GM18870 (cell line): ENCODE results near the gene RPS19BP1.
"Not testable (repeated sequence)": the region's sequence is repeated elsewhere in the genome, so short reads cannot be mapped to it uniquely, and the experiment has no call there.

ENCODE experiments used
- ATAC-seq: cut with Tn5 transposase; IDR thresholded peaks from one replicate; pipeline ENCODE4 v1.9.1; 2021; ENCODE audit warnings: moderate library complexity; ENCODE audit not compliant: unreplicated experiment

RPS19BP1 gene

GRCh38 chr22:39514373-39514973, 18.1 kb downstream of the RPS19BP1 start:
- no peak for ATAC-seq

- ATAC-seq, result no peak
These were observed 18.8 kb downstream of the RPS19BP1 start for GRCh38 chr22:39513791-39514190.

- ATAC-seq, result no peak
These were observed 20.5 kb downstream of the RPS19BP1 start for GRCh38 chr22:39512026-39512425.

DNA sequence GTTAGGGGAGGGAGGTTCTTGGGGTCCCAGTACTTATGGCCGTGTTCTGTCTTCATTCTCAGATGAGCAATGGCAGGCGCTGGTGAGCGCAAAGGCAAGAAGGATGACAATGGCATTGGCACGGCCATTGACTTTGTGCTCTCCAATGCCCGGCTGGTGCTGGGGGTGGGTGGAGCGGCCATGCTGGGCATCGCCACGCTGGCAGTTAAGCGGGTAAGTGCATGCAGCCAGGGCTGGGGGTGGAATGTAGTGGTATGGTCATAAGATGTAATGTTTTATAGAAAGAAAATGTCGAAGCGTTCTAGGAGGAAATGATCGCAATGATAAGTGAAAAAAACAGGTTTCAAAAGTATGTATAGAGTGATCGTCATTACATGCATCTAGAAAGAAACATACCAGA, 21.3 kb downstream of the RPS19BP1 start:
- no peak for ATAC-seq

GRCh38 chr22:39510529-39511149, 21.9 kb downstream of the RPS19BP1 start:
- no peak for ATAC-seq

DNA sequence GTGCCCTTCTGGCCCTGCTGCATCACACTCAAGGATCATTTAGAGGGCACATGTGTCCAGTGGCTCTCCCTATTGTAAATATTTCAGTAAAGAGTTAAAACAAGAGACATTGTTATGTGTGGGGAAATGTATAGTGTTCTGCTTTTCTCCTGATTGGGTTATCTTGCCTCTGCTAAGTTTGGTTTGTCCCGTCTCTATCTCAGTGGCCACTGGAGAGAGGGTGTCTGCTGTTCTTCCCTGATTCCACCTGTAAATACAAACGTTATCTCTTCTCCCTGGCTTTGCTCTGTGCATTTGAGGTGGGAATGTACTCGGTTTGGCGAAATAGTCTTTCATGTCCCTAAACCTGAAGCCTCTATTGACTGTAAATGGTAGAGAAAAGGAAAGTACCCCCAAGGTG, 24.2 kb downstream of the RPS19BP1 start:
- no peak for ATAC-seq

DNA sequence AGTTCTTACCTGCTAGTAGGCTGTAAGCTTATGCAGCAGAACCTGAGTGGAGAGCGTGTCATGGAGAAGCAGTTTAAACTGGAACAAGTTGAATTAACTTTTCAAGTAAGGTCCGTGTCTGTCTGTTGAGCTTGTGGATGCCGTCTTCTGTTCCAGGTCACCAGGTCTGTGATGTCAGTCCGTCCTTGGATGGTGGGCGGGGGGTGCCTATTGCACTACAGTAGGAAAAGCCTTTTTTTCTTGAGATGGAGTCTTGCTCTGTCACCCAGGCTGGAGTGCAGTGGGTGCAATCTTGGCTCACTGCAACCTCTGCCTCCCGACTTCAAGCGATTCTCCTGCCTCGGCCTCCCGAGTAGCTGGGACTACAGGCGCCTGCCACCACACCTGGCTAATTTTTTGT, 25.5 kb downstream of the RPS19BP1 start:
- not testable (repeated sequence) for ATAC-seq

DNA sequence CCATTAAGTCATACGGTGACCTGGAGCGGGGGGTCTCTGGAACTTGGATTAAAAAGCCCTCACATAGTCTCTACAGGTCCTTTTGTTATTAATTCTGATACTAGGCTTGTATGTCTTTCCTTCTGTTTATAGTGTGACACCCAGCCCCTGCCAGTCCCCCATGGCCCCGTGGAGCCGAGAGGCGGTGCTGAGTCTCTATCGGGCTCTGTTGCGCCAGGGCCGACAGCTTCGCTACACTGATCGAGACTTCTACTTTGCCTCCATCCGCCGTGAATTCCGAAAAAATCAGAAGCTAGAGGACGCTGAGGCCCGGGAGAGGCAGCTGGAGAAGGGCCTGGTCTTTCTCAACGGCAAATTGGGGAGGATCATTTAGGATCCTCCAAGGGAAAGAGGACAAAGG, 28.5 kb downstream of the RPS19BP1 start:
- ATAC-seq, result no peak

DNA sequence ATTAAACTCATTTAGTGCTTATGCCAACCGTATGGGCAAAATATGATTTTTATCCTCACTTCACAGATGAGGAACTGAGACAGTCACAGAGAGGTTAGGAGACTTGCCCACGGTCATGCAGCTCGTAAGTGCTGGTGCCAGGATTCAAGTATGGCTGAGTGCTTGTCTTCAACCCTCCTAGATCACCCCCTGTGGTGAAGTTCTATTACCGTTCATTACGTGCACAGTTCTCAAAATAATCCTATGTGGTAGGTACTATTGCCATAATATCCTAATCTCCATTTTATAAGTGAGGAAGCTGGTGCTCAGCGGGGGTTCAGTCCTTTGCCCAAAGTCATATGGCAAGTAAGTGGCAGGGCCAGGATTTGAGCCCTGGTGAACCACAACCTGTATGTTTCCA, 28.9 kb downstream of the RPS19BP1 start:
- no peak for ATAC-seq

GRCh38 chr22:39502789-39503409, 29.6 kb downstream of the RPS19BP1 start:
- ATAC-seq, result no peak

DNA sequence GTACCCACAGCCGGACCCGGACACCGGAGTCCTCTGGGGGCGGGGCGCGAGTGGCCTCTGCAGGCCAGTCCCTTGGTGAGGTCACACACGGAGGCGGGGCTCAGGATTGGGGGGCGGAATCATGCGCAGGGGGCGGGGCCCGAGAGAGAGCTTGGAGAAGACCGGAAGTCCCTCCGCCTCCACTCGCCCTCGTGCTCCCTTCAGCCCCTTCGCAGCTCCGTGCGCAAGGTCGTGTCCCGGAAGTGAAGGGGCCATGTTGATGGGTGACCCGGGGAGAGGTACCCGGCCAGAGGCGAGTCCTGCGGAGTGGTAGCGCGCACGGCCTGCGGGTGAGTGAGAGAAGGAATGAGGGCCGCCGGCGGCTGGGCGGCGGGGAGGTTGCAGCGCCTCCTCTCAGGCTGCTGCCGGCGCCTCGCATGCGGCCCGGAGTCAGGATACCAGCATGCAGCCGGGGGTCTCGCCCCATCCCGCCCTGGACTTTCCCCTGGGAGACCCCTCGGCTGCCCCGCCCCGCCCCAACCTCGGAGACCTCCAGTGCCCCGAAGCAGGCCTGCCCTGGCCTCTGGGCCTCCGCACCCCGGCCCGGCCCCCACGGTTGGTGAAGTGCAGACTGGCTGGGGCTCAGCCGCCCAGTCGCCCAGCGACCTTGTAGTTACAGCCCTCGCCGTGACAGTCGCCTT, 30.3 kb downstream of the RPS19BP1 start, which contains the start of gene MIEF1:
MIEF1 (plus strand) TSS at position 182 of the 680 bp plus-strand sequence. CDS start 9,005 bp downstream, outside the sequence.
- ATAC-seq, result no peak

DNA sequence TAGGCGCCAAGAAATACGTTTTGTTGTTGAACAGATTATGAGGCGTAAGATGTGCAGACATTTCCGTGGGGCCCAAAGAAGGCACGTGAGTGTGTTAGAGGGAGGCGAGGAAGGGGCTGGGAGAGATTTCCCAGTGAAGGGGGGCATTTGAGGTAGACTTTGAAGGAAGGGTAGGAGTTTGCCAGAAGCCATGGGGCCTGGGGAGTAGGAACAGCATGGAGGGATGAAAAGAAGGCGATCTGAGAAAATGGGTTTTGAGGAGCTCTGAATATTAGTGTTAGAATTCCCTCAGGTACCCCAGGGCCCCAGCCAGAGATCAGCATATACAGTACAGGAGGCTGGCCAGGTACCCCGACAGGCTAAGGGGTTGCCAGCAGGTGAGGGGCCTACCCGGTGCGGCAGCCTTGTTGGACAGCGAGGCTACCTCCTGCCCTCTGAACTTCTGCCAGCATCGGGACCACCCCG, 30.9 kb downstream of the RPS19BP1 start:
- ATAC-seq, result no peak

- ATAC-seq, result no peak
These were observed 32.4 kb downstream of the RPS19BP1 start for GRCh38 chr22:39500101-39500500.

DNA sequence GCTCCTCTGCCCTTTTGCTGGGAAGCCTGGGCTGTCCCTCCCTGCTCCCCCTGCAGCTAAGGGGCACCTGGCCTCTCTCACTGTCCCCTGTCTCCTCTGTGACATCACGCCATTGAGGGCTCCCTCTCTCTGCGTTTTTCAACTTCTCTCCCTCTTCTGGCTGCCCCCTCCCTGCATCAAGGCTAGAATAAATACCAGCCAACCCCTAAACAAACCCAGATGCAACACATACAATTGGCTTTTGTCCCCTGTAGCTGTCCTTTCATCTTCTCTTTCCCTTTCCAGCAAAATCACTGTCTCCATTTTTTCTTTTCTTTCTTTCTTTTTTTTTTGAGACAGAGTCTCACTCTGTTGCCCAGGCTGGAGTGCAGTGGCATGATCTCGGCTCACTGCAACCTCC, 33.7 kb downstream of the RPS19BP1 start:
- no peak for ATAC-seq

GRCh38 chr22:39498368-39498767, 34.2 kb downstream of the RPS19BP1 start:
- ATAC-seq, result no peak

GRCh38 chr22:39497429-39497828, 35.1 kb downstream of the RPS19BP1 start:
- no peak for ATAC-seq

DNA sequence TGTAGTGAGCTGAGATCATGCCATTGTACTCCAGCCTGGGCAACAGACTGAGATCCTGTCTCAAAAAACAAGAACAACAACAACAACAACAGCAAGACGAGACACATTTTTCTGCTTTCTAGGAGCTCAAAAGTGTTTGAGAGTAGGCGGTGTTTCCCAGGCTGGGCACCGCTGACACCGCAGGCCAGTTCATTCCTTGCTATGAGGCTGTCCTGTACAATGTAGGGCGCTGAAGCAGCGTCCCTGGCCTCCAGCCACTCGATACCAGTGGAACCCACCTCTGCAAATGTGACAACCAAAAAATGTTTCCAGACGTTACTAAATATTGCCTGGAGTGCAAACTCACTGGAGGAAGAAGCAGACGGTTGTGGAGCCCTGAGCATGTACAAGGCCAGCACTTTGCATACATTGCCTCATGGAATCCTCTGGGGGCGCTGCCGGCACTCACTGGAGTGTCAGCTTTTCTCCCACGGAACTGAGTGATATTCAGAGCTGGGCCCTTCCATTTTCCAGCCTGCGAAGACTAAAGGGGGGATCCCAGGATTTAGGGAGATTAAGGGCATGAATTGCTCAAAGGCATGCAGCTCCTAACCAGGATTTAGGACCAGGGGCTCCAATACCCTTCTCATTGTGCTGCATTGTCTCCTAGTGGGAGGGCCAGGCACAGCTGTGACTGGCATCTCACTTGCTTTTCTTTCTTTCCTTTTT, 36.3 kb downstream of the RPS19BP1 start:
- no peak for ATAC-seq

DNA sequence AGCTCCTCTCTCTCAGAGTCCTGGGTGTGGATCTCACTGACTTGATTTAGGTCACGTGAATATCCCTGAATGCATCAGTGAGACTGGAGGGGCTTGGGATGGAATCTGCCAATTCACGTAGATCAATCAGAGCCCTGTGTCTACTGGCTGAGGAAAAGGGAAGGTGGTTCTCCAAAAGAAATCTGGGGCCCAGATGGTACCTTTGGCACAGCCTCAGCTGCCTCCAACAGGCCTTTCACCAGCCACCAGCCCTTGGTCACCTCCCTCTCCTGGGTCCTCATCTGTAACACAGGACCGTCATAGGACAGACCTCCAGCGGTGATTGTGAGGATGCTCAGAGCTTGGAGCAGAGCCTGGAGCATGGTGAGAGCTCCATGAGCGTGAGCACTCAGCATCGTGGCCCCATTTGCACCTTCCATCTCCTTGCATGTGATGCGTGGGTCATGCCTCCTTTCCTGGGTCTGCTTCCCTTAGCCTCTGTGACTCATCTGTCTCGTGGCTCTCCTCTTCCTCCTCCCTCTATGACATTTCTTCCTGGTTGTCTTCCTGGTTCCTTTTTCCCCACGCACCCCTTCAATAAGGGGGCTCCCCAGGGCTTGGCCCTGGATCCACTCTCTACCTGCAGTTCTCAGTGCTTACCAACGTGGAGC, 38.0 kb downstream of the RPS19BP1 start:
- no peak for ATAC-seq

DNA sequence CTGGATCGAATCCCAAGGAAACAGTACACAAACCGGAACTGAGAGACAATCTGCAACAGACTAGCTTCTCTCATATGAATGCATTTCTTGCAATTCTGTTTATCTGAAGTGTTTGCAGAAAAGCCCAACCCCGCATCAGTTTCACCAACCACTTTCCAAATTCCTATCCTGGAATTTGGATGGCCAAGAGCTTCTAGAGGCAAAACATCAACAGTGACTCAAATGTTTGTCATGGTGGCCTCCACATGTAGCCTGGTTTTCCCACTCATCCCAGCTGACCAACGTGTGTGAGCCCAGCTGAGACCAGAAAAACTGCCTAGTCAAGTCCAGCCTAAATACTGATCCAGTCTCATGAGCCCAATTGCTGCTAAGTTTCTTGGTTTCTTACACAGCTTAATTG, 38.8 kb downstream of the RPS19BP1 start:
- ATAC-seq, result no peak

GRCh38 chr22:39492186-39492585, 40.4 kb downstream of the RPS19BP1 start:
- no peak for ATAC-seq

GRCh38 chr22:39491696-39492095, 40.9 kb downstream of the RPS19BP1 start:
- no peak for ATAC-seq
